AG10803 (cell line): ENCODE data around the gene RECQL5.

ENCODE experiments used
- DNase-seq: peaks from one replicate; pipeline ENCODE4 v3.0.0; 2010; ENCODE audit warnings: low read depth
- H3K4me3 ChIP-seq: 2 replicates; pipeline ENCODE4 v1.5.1; 2011; ENCODE audit warnings: mild to moderate bottlenecking, low read length, control low read depth
- CTCF ChIP-seq: conservative IDR thresholded peaks from 2 replicates; pipeline ENCODE4 v1.5.1; 2011; ENCODE audit warnings: mild to moderate bottlenecking, low read length, control low read depth, inconsistent platforms

RECQL5 gene

GRCh38 chr17:75666959-75667790 is at the start of gene RECQL5, which contains the start of gene SAP30BP:
Gene RECQL5, minus strand, starts transcription at chr17:75667154. Its CDS starts 597 bp downstream, at chr17:75666557.
Gene SAP30BP, plus strand, starts transcription at chr17:75667338. Its CDS starts 35 bp downstream, at chr17:75667373.
- peak; percentile 98 for DNase-seq
- no peak for TF ChIP-seq CTCF

GRCh38 chr17:75712446-75712845 is 45.5 kb upstream of the RECQL5 start:
- H3K4me3 ChIP-seq, result no peak overlapping the region
- peak; percentile 49 for DNase-seq
- no peak for TF ChIP-seq CTCF

More at GRCh38 chr17:75666959-75667790, at the start of gene RECQL5, which contains the start of gene SAP30BP:
- peak within 1 kb of the TSS; percentile 99 for H3K4me3 ChIP-seq

- no peak overlapping the region for H3K4me3 ChIP-seq
- no peak for TF ChIP-seq CTCF
- DNase-seq, result no peak
Observed at GRCh38 chr17:75707079-75707571, 40.2 kb upstream of the RECQL5 start.

GRCh38 chr17:75706042-75706728 is 39.2 kb upstream of the RECQL5 start:
- H3K4me3 ChIP-seq, result no peak overlapping the region
- no peak for DNase-seq
- TF ChIP-seq CTCF, result no peak

GRCh38 chr17:75704963-75705875 is 38.3 kb upstream of the RECQL5 start:
- TF ChIP-seq CTCF, result no peak
- H3K4me3 ChIP-seq, result no peak overlapping the region
- DNase-seq, result no peak

GRCh38 chr17:75703591-75703990 is 36.6 kb upstream of the RECQL5 start:
- no peak overlapping the region for H3K4me3 ChIP-seq
- no peak for TF ChIP-seq CTCF
- DNase-seq, result no peak
